ENCODE results near the gene COL4A3. TPM values are rescaled to one million over a fixed set of nuclear protein-coding genes. Genes with fewer than 3 reads are reported as not detected.

Gene COL4A3
- total RNA-seq, 1 donor from 2014 or later = 0.34 TPM

GRCh38 chr2:227204452-227204851 lies 40.0 kb downstream of the COL4A3 start:
- Mint-ChIP-seq H3K4me1 (ENCODE audit: low read depth) (peaks cover 3% of the 10 kb centered on the region), H3K4me3 (ENCODE audit: low read depth) (no peak overlapping the region), H3K9me3 (ENCODE audit: low read depth) (no peaks in the 10 kb centered on the region), H3K27me3 (peaks cover 6% of the 10 kb centered on the region), H3K27ac (no peak overlapping the region), H3K36me3 (ENCODE audit: insufficient read depth) (no peaks in the 10 kb centered on the region)
- TF ChIP-seq, protein P1, sequence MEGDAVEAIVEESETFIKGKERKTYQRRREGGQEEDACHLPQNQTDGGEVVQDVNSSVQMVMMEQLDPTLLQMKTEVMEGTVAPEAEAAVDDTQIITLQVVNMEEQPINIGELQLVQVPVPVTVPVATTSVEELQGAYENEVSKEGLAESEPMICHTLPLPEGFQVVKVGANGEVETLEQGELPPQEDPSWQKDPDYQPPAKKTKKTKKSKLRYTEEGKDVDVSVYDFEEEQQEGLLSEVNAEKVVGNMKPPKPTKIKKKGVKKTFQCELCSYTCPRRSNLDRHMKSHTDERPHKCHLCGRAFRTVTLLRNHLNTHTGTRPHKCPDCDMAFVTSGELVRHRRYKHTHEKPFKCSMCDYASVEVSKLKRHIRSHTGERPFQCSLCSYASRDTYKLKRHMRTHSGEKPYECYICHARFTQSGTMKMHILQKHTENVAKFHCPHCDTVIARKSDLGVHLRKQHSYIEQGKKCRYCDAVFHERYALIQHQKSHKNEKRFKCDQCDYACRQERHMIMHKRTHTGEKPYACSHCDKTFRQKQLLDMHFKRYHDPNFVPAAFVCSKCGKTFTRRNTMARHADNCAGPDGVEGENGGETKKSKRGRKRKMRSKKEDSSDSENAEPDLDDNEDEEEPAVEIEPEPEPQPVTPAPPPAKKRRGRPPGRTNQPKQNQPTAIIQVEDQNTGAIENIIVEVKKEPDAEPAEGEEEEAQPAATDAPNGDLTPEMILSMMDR (IDR thresholded peaks at IDR 0.05; ENCODE audit: unreplicated experiment) = no peak
- DNase-seq (ENCODE audit: low spot score, unreplicated experiment) = no peak

DNA sequence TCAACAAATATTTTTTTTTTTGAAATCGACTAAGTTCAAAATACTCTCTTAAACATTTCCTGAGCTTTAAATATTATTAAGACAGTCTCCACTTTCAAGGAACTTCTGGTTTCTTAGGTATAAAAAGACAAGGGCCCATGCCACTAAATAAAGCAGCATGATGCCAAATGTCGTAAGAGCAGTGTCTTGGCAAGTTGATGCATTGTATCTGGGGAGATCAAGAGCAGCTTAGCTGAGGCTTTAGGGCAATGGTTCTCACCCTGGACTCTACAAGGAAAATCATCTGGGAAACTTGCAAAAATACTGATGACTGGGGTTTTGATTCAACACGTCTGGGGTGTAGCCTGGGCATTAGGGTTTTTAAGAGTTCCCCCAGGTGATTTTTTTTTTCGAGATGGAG lies 41.3 kb downstream of the COL4A3 start:
- TF ChIP-seq, protein P1 (IDR thresholded peaks at IDR 0.05; ENCODE audit: unreplicated experiment) = no peak
- Mint-ChIP-seq H3K36me3 (ENCODE audit: insufficient read depth) (no peaks in the 10 kb centered on the region), H3K4me1 (ENCODE audit: low read depth) (peaks cover 3% of the 10 kb centered on the region), H3K27ac (no peak overlapping the region), H3K27me3 (peaks cover 6% of the 10 kb centered on the region), H3K4me3 (ENCODE audit: low read depth) (no peak overlapping the region), H3K9me3 (ENCODE audit: low read depth) (no peaks in the 10 kb centered on the region)
- no peak for DNase-seq (ENCODE audit: low spot score, unreplicated experiment)

DNA sequence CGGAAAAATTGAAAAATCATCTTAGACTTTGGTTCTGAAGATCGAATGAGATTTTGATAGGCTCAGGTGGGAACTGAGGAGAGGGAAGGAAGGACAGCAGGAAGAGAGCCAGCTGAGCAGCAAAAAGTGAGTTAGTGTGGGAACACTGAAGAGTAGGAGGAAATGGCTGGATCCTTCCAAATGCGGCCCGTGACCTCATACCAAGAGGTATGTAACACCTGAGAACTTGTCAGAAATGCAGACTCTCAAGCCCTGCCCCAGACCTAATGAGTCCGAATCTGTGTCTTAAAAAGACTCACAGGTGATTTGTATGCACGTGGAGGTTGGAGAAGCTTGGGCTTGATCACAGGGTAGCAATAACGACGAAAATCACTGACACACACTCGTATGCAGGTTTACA lies 42.0 kb downstream of the COL4A3 start:
- H3K36me3 Mint-ChIP-seq (ENCODE audit: insufficient read depth) = no peaks in the 10 kb centered on the region
- H3K4me3 Mint-ChIP-seq (ENCODE audit: low read depth) = no peak overlapping the region
- DNase-seq (ENCODE audit: low spot score, unreplicated experiment) = no peak
- H3K9me3 Mint-ChIP-seq (ENCODE audit: low read depth) = no peaks in the 10 kb centered on the region
- H3K27ac Mint-ChIP-seq = no peak overlapping the region
- peaks cover 1% of the 10 kb centered on the region for H3K4me1 Mint-ChIP-seq (ENCODE audit: low read depth)
- H3K27me3 Mint-ChIP-seq = peaks cover 6% of the 10 kb centered on the region
- TF ChIP-seq, protein P1 (IDR thresholded peaks at IDR 0.05; ENCODE audit: unreplicated experiment) = no peak

- peaks cover 6% of the 10 kb centered on the region for H3K27me3 Mint-ChIP-seq
- H3K9me3 Mint-ChIP-seq (ENCODE audit: low read depth) = no peaks in the 10 kb centered on the region
- TF ChIP-seq, protein P1 (IDR thresholded peaks at IDR 0.05; ENCODE audit: unreplicated experiment) = no peak
- no peaks in the 10 kb centered on the region for H3K4me1 Mint-ChIP-seq (ENCODE audit: low read depth)
- H3K4me3 Mint-ChIP-seq (ENCODE audit: low read depth) = no peak overlapping the region
- H3K36me3 Mint-ChIP-seq (ENCODE audit: insufficient read depth) = no peaks in the 10 kb centered on the region
- no peak for DNase-seq (ENCODE audit: low spot score, unreplicated experiment)
- no peak overlapping the region for H3K27ac Mint-ChIP-seq
Observed at GRCh38 chr2:227207573-227207972, 43.1 kb downstream of the COL4A3 start.

DNA sequence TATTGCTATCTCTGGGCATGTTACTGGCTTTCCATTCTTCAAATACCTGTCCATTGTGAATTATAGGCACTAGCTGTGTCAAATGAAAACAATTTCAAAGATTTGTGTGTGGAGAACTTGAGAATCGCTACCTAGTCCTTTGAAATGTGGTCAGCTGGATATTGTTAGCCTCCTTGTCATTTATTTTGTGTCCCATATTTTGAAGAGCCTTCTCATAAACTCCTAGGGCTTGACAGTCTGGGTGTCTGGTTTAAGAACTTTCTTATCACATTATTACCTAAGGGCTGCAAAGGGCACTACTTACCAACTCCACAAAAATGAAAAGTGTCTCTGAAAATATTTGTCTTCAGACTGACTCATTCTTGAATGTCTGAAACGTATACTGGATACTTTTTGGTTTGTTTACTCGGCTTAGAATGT lies 50.2 kb downstream of the COL4A3 start:
- TF ChIP-seq, protein P1 (IDR thresholded peaks at IDR 0.05; ENCODE audit: unreplicated experiment) = no peak
- H3K36me3 Mint-ChIP-seq (ENCODE audit: insufficient read depth) = no peaks in the 10 kb centered on the region
- no peak overlapping the region for H3K4me3 Mint-ChIP-seq (ENCODE audit: low read depth)
- DNase-seq (ENCODE audit: low spot score, unreplicated experiment) = no peak
- H3K4me1 Mint-ChIP-seq (ENCODE audit: low read depth) = no peaks in the 10 kb centered on the region
- no peaks in the 10 kb centered on the region for H3K27me3 Mint-ChIP-seq
- no peaks in the 10 kb centered on the region for H3K9me3 Mint-ChIP-seq (ENCODE audit: low read depth)
- no peak overlapping the region for H3K27ac Mint-ChIP-seq
